ENCODE measurements around the gene LILRA1.

LILRA1 gene

DNA sequence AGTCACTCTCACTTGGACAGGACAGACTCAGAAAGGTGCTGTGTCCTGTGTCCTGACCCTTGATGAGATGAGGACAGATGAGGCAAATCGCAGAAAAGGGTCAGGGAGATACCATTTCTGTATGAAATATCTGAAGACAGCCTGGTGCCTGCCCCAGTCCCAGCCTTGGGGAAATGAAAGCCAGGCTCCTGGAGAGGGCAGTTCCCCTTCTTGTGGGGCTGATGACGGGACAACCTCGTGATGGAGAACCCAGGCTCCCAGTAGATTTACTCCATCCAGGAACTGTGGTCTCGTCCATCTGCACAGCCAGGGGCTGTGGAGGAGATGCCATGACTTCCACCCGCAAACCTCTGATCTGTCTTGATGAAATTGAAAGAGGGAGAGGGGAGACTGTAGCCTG is 50.6 kb downstream of the LILRA1 start:
- TF ChIP-seq, protein P1, sequence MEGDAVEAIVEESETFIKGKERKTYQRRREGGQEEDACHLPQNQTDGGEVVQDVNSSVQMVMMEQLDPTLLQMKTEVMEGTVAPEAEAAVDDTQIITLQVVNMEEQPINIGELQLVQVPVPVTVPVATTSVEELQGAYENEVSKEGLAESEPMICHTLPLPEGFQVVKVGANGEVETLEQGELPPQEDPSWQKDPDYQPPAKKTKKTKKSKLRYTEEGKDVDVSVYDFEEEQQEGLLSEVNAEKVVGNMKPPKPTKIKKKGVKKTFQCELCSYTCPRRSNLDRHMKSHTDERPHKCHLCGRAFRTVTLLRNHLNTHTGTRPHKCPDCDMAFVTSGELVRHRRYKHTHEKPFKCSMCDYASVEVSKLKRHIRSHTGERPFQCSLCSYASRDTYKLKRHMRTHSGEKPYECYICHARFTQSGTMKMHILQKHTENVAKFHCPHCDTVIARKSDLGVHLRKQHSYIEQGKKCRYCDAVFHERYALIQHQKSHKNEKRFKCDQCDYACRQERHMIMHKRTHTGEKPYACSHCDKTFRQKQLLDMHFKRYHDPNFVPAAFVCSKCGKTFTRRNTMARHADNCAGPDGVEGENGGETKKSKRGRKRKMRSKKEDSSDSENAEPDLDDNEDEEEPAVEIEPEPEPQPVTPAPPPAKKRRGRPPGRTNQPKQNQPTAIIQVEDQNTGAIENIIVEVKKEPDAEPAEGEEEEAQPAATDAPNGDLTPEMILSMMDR (IDR thresholded peaks at IDR 0.05; ENCODE audit: control insufficient read depth, insufficient read depth, low read depth, low read length, missing control alignments): no peak
- no peak overlapping the region for H3K4me3 ChIP-seq (ENCODE audit: control insufficient read depth, low read depth, low read length)
- no peak for DNase-seq (ENCODE audit: low read depth)

DNA sequence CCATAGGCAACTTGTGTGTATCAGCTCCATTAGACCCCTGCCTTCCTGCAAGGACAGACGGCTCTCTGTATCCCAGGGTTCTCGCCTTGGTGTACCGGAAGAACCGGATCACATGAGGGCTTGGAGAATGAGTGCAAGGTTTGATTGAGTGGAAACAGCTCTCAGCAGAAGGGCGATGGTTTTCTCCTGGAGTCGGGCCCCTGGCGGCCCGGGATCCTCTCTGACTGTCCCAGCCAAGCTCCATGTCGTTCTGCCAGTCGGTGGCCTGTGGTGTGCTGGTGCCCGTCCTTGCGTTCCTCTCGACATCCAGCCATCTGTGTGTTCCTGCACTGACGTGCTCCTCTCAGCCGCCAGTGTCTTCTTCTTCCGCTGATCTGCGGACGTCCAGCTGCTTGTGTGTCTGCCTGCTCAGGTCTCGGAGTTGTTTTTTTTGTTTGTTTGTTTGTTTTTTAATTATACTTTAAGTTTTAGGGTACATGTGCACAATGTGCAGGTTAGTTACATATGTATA is 53.0 kb downstream of the LILRA1 start:
- TF ChIP-seq, protein P1 (IDR thresholded peaks at IDR 0.05; ENCODE audit: control insufficient read depth, insufficient read depth, low read depth, low read length, missing control alignments): no peak
- H3K4me3 ChIP-seq (ENCODE audit: control insufficient read depth, low read depth, low read length): no peak overlapping the region
- no peak for DNase-seq (ENCODE audit: low read depth)

DNA sequence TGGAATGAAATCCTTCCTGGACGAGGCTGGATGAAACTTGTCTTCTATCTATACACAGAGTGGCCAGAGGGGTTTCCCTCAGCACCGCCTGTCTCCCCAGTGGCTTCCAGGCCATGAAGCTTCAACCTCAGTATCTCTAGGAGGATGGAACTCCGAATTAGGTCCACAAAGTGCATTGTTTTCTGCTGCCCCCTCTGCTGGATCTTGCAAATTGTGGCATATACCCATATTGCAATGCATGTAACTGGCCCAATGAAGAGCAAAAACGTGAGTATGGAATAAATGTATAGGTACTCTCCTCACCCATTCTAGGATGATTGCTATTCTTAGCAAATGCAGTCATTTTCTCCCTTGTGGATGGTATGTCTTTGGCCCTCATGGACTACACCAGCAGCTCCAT is 54.7 kb downstream of the LILRA1 start:
- TF ChIP-seq, protein P1 (IDR thresholded peaks at IDR 0.05; ENCODE audit: control insufficient read depth, insufficient read depth, low read depth, low read length, missing control alignments): no peak
- no peak for DNase-seq (ENCODE audit: low read depth)
- no peak overlapping the region for H3K4me3 ChIP-seq (ENCODE audit: control insufficient read depth, low read depth, low read length)

DNA sequence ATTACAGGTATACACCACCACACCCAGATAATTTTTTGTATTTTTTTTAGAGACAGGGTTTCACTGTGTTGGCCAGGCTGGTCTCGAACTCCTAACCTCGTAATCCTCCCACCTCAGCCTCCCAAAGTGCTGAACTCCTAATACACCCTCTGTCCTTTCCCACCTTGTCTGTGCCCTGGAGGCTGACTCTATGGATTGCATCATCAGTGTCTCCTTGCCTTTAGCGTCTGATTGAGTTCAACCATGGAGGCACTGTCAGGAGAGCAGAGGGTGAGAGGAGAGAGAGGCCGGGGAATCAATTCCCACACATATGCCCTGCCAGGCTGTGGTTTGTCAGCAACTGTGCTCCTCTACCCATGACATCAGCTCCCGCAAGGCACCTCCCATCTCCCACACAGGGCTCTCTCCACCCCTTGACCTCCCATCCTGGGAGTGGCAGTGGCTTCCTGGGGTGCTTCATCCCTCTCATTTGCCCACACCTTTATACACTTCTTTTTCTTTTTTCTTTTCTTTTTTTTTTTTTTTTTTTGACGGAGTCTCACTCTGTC is 56.8 kb downstream of the LILRA1 start:
- DNase-seq (ENCODE audit: low read depth): no peak
- H3K4me3 ChIP-seq (ENCODE audit: control insufficient read depth, low read depth, low read length): no peak overlapping the region
- TF ChIP-seq, protein P1 (IDR thresholded peaks at IDR 0.05; ENCODE audit: control insufficient read depth, insufficient read depth, low read depth, low read length, missing control alignments): no peak

All from AG09309 (cell line).